HepG2 (cell line): Measurements from ENCODE around the gene ARF4. TPM values are rescaled to one million over a fixed set of nuclear protein-coding genes. Genes with fewer than 3 reads are reported as not detected.
A peak's percentile ranks its signal among the peaks of the same experiment; 100 is the strongest.

Experiments used
- AGO2 ChIP-seq: fragments of 200-400 bp; formaldehyde crosslinking; optimal IDR thresholded peaks from 2 replicates; pipeline ENCODE3; 2017; ENCODE audit warnings: mild to moderate bottlenecking, low read depth, low read length, moderate library complexity
- FIP1L1 ChIP-seq: fragments of 200-400 bp; formaldehyde crosslinking; IDR thresholded peaks from 2 replicates; pipeline ENCODE4 v1.6.1; 2018; ENCODE audit warnings: low read depth, mild to moderate bottlenecking, low read length, moderate library complexity, borderline replicate concordance; ENCODE audit not compliant: insufficient read depth
- HMGA1 ChIP-seq: sonication (generic); formaldehyde crosslinking; conservative IDR thresholded peaks from 2 replicates; pipeline ENCODE4 v1.4.0; 2020; ENCODE audit warnings: missing genetic modification reagents
- HNF4A ChIP-seq: sonication (generic); formaldehyde crosslinking; IDR thresholded peaks from 2 replicates; pipeline ENCODE4 v1.4.0; 2020; ENCODE audit warnings: missing genetic modification reagents
- KDM5B ChIP-seq: sonication (generic); formaldehyde crosslinking; IDR thresholded peaks from 2 replicates; pipeline ENCODE4 v1.4.0; 2020; ENCODE audit warnings: missing genetic modification reagents, mild to moderate bottlenecking, borderline replicate concordance
- NR3C1 ChIP-seq: sonication (generic); formaldehyde crosslinking; IDR thresholded peaks from 2 replicates; pipeline ENCODE4 v1.4.0; 2020; ENCODE audit warnings: missing genetic modification reagents
- RAD51 ChIP-seq: fragments of 450-650 bp; IDR thresholded peaks from 2 replicates; pipeline ENCODE4 v1.6.1; 2016; ENCODE audit warnings: borderline replicate concordance
- RBFOX2 ChIP-seq: fragments of 200-400 bp; formaldehyde crosslinking; IDR thresholded peaks from 2 replicates; pipeline ENCODE4 v1.6.1; 2017; ENCODE audit warnings: low read depth, mild to moderate bottlenecking, low read length
- REL ChIP-seq: sonication (generic); formaldehyde crosslinking; conservative IDR thresholded peaks from 2 replicates; pipeline ENCODE4 v1.8.0; 2022; ENCODE audit warnings: mild to moderate bottlenecking, missing genetic modification reagents, moderate library complexity
- SMARCE1 ChIP-seq: fragments of 450-650 bp; IDR thresholded peaks from 2 replicates; pipeline ENCODE4 v1.6.1; 2017; ENCODE audit warnings: borderline replicate concordance
- SNAI1 ChIP-seq: sonication (generic); formaldehyde crosslinking; IDR thresholded peaks from 2 replicates; pipeline ENCODE4 v1.5.0; 2020; ENCODE audit warnings: mild to moderate bottlenecking, missing genetic modification reagents, borderline replicate concordance
- ZFY ChIP-seq: sonication (generic); formaldehyde crosslinking; IDR thresholded peaks from 2 replicates; pipeline ENCODE4 v1.4.0; 2020; ENCODE audit warnings: missing genetic modification reagents
- ZMAT3 ChIP-seq: sonication (generic); formaldehyde crosslinking; conservative IDR thresholded peaks from 2 replicates; pipeline ENCODE4 v1.7.0; 2021; ENCODE audit warnings: missing genetic modification reagents
- ZNF317 ChIP-seq: sonication (generic); formaldehyde crosslinking; IDR thresholded peaks from 2 replicates; pipeline ENCODE4 v1.5.0; 2020; ENCODE audit warnings: mild to moderate bottlenecking, missing genetic modification reagents
- ZNF343 ChIP-seq: sonication (generic); formaldehyde crosslinking; IDR thresholded peaks from 2 replicates; pipeline ENCODE4 v1.4.0; 2020; ENCODE audit warnings: mild to moderate bottlenecking, missing genetic modification reagents
- ZNF431 ChIP-seq: sonication (generic); formaldehyde crosslinking; IDR thresholded peaks from 2 replicates; pipeline ENCODE4 v1.9.0; 2022; ENCODE audit warnings: missing genetic modification reagents, low read depth, mild to moderate bottlenecking, borderline replicate concordance
- ZNF512B ChIP-seq: sonication (generic); formaldehyde crosslinking; IDR thresholded peaks from 2 replicates; pipeline ENCODE4 v1.5.1; 2020; ENCODE audit warnings: missing genetic modification reagents, mild to moderate bottlenecking, borderline replicate concordance
- ZNF616 ChIP-seq: sonication (generic); formaldehyde crosslinking; IDR thresholded peaks from 2 replicates; pipeline ENCODE4 v1.5.0; 2020; ENCODE audit warnings: low read depth, mild to moderate bottlenecking, missing genetic modification reagents
- ZNF7 ChIP-seq: IDR thresholded peaks from 2 replicates; pipeline ENCODE4 v1.6.1; 2016; ENCODE audit warnings: missing biosample characterization, missing genetic modification reagents
- ZNF766 ChIP-seq: sonication (generic); formaldehyde crosslinking; IDR thresholded peaks from 2 replicates; pipeline ENCODE4 v1.5.0; 2020; ENCODE audit warnings: missing genetic modification reagents, borderline replicate concordance
- ZUFSP ChIP-seq: sonication (generic); formaldehyde crosslinking; IDR thresholded peaks from 2 replicates; pipeline ENCODE4 v1.9.0; 2021; ENCODE audit warnings: missing genetic modification reagents, mild to moderate bottlenecking, borderline replicate concordance
- polyA plus RNA-seq, 8 experiments: library from polyadenylated mRNA; depleted of rRNA in 3 of 8; stranded (reverse) in 7 of 8; unstranded in 1 of 8; fragments of >200 nt; fragmentation: Illumina TruSeq in 4 of 8; extraction: Trizol in 4 of 8; gene quantifications; 2 replicates each; pipeline versions ENCODE4 v1.2.1 to v1.2.3, GENCODE V29; 2011 to 2016; ENCODE audit warnings: low read depth in 4 of 8, missing spikeins in 1 of 8, mixed read lengths in 1 of 8; ENCODE audit not compliant: insufficient read depth in 1 of 8
- total RNA-seq, 5 experiments: library from RNA; depleted of rRNA; stranded (reverse); fragments of >200 nt; fragmentation: Illumina TruSeq; extraction: Trizol; gene quantifications; 2 replicates each; pipeline ENCODE4 v1.2.3, GENCODE V29; 2016; ENCODE audit warnings: low read depth in 1 of 5
- TF ChIP-seq, protein P1 (sequence below): fragments of 450-650 bp; IDR thresholded peaks from 2 replicates; pipeline ENCODE4 v1.6.1; 2017; ENCODE audit warnings: mild to moderate bottlenecking

ARF4 gene
- total and polyA plus RNA-seq, 2 of the 13 experiments (the other 11 are each of a cell fraction or from before 2014, with no cell fraction given): 184 to 250 TPM

DNA sequence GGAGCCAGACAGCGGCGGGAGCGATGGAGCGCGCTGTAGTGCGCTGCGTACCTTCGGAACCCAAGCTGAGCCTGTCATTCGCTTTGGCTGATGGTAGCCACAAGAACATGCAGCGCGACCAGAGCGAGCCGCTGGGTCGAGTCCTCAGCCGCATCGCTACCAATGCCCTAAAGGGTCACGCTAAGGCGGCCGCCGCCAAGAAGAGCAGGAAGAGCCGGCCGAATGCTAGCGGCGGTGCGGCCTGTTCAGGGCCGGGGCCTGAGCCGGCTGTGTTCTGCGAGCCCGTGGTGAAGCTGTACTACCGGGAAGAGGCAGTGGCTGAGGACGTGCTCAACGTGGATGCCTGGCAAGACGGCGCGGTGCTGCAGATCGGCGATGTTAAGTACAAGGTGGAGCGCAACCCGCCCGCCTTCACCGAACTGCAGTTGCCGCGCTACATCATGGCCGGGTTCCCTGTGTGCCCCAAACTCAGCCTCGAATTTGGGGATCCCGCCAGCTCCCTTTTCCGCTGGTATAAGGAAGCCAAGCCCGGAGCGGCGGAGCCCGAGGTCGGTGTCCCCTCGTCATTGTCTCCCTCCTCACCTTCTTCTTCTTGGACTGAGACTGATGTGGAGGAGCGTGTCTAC lies 40.6 kb downstream of the ARF4 start (continued):
- no peak for TF ChIP-seq ZNF317
- TF ChIP-seq SNAI1 (CRISPR knock-in tag): peak; percentile 88; the same call in 1 of the 2 replicates
- peak; percentile 4; the same call in 1 of the 2 replicates for TF ChIP-seq ZNF343 (CRISPR knock-in tag)
- TF ChIP-seq ZNF431: no peak
- TF ChIP-seq, protein P1, sequence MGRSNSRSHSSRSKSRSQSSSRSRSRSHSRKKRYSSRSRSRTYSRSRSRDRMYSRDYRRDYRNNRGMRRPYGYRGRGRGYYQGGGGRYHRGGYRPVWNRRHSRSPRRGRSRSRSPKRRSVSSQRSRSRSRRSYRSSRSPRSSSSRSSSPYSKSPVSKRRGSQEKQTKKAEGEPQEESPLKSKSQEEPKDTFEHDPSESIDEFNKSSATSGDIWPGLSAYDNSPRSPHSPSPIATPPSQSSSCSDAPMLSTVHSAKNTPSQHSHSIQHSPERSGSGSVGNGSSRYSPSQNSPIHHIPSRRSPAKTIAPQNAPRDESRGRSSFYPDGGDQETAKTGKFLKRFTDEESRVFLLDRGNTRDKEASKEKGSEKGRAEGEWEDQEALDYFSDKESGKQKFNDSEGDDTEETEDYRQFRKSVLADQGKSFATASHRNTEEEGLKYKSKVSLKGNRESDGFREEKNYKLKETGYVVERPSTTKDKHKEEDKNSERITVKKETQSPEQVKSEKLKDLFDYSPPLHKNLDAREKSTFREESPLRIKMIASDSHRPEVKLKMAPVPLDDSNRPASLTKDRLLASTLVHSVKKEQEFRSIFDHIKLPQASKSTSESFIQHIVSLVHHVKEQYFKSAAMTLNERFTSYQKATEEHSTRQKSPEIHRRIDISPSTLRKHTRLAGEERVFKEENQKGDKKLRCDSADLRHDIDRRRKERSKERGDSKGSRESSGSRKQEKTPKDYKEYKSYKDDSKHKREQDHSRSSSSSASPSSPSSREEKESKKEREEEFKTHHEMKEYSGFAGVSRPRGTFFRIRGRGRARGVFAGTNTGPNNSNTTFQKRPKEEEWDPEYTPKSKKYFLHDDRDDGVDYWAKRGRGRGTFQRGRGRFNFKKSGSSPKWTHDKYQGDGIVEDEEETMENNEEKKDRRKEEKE: no peak
- peak; percentile 84 for TF ChIP-seq AGO2
- TF ChIP-seq ZNF766 (CRISPR knock-in tag): no peak
- no peak for TF ChIP-seq ZNF616 (CRISPR knock-in tag)
- TF ChIP-seq NR3C1: no peak
- TF ChIP-seq REL (CRISPR knock-in tag): no peak
- TF ChIP-seq RAD51: no peak
- peak; percentile 11; the same call in 1 of the 2 replicates for TF ChIP-seq ZMAT3
- TF ChIP-seq HMGA1 (CRISPR knock-in tag): no peak
- no peak for TF ChIP-seq ZNF7 (CRISPR knock-in tag)
- no peak for TF ChIP-seq ZNF512B
- TF ChIP-seq HNF4A: no peak
- no peak for TF ChIP-seq ZUFSP (CRISPR knock-in tag)
- TF ChIP-seq ZFY (CRISPR knock-in tag): peak; percentile 69
- no peak for TF ChIP-seq SMARCE1
- no peak for TF ChIP-seq FIP1L1
- no peak; the same call in 1 of the 2 replicates for TF ChIP-seq KDM5B (CRISPR knock-in tag)
- peak; percentile 15 for TF ChIP-seq RBFOX2
